Keratinocyte (primary cell): ENCODE data around the gene IFT52. TPM values are rescaled to one million over a fixed set of nuclear protein-coding genes. Genes with fewer than 3 reads are reported as not detected.

Experiments used
- DNase-seq: peaks from one replicate; pipeline ENCODE4 v3.0.0-alpha.2; 2011; ENCODE audit warnings: low read depth, missing footprints, low spot score
- FAIRE-seq: peaks from 2 replicates; lab custom pipeline; 2011; peaks lifted over from hg19 to GRCh38; lab: Jason Lieb, UNC
- H2AFZ ChIP-seq: 2 replicates; pipeline ENCODE4 v1.6.0; 2012; ENCODE audit warnings: low read length, control low read depth, inconsistent platforms; ENCODE audit not compliant: control insufficient read depth
- H3K27ac ChIP-seq: 2 replicates; pipeline ENCODE4 v1.5.1; 2011; ENCODE audit warnings: low read length; ENCODE audit not compliant: control insufficient read depth, insufficient read depth
- H3K27me3 ChIP-seq: 3 replicates; pipeline ENCODE4 v1.6.0; 2011; ENCODE audit warnings: low read length; ENCODE audit not compliant: control insufficient read depth, insufficient read depth; ENCODE audit errors: extremely low read depth
- H3K36me3 ChIP-seq, 2 experiments: 2 replicates in 1 of 2; 3 replicates in 1 of 2; pipeline ENCODE4 v1.5.1; 2011; ENCODE audit warnings: low read length in 2 of 2, mild to moderate bottlenecking in 1 of 2; ENCODE audit not compliant: control insufficient read depth in 2 of 2, insufficient read depth in 2 of 2; ENCODE audit errors: extremely low read depth in 1 of 2
- H3K4me1 ChIP-seq: 3 replicates; pipeline ENCODE4 v1.5.1; 2011; ENCODE audit warnings: low read length; ENCODE audit not compliant: control insufficient read depth, insufficient read depth; ENCODE audit errors: extremely low read depth
- H3K4me2 ChIP-seq: 3 replicates; pipeline ENCODE4 v1.6.0; 2011; ENCODE audit warnings: low read depth, low read length; ENCODE audit not compliant: control insufficient read depth, insufficient read depth; ENCODE audit errors: extremely low read depth
- H3K4me3 ChIP-seq, 3 experiments: fragments of 200-600 bp in 1 of 3; sonication (generic) in 1 of 3; 2 replicates in 2 of 3; 3 replicates in 1 of 3; pipeline ENCODE4 v1.5.1; 2011 to 2016; ENCODE audit warnings: low read length in 3 of 3, mild to moderate bottlenecking in 3 of 3, control low read depth in 2 of 3, inconsistent platforms in 1 of 3, low read depth in 1 of 3, mixed read lengths in 1 of 3, mixed run types in 1 of 3, moderate library complexity in 1 of 3; ENCODE audit not compliant: control insufficient read depth in 2 of 3, insufficient read depth in 2 of 3; ENCODE audit errors: extremely low read depth in 1 of 3
- H3K79me2 ChIP-seq: 2 replicates; pipeline ENCODE4 v1.6.0; 2012; ENCODE audit warnings: low read length; ENCODE audit not compliant: control insufficient read depth, insufficient read depth
- H3K9ac ChIP-seq: 3 replicates; pipeline ENCODE4 v1.6.0; 2011; ENCODE audit warnings: low read length; ENCODE audit not compliant: control insufficient read depth, insufficient read depth; ENCODE audit errors: extremely low read depth
- H3K9me1 ChIP-seq: 3 replicates; pipeline ENCODE4 v1.6.0; 2011; ENCODE audit warnings: low read length; ENCODE audit not compliant: control insufficient read depth, insufficient read depth; ENCODE audit errors: extremely low read depth
- H3K9me3 ChIP-seq: 2 replicates; pipeline ENCODE4 v1.5.1; 2012; ENCODE audit warnings: low read depth, low read length; ENCODE audit not compliant: control insufficient read depth
- H4K20me1 ChIP-seq: 3 replicates; pipeline ENCODE4 v1.6.0; 2011; ENCODE audit warnings: low read length; ENCODE audit not compliant: control insufficient read depth, insufficient read depth; ENCODE audit errors: extremely low read depth
- CTCF ChIP-seq, 3 experiments: IDR thresholded peaks in 1 of 3; conservative IDR thresholded peaks in 1 of 3; optimal IDR thresholded peaks in 1 of 3; 2 replicates in 2 of 3; 3 replicates in 1 of 3; pipeline versions ENCODE3 to v1.5.1; 2011; ENCODE audit warnings: low read length in 3 of 3, mild to moderate bottlenecking in 3 of 3, moderate library complexity in 2 of 3, control low read depth in 1 of 3, inconsistent platforms in 1 of 3; ENCODE audit not compliant: insufficient read depth in 2 of 3; ENCODE audit errors: extremely low read depth in 1 of 3
- EZH2 ChIP-seq: IDR thresholded peaks from one replicate; pipeline ENCODE4 v1.6.1; 2012; ENCODE audit warnings: inconsistent platforms, mild to moderate bottlenecking, low read length, moderate library complexity
- dilution Hi-C: fragments of 300-500 bp; cut with MboI; formaldehyde crosslinking; loops from one replicate; pipeline ENCODE4 v1.7.0; 2020; ENCODE audit warnings: low sequenced_read_pairs; ENCODE audit not compliant: extremely low pct_ligation_motif_present
- polyA plus RNA-seq, 5 experiments: library from polyadenylated mRNA; depleted of rRNA in 3 of 5; stranded (reverse) in 3 of 5; stranded (forward) in 1 of 5; unstranded in 1 of 5; fragments of >200 nt; gene quantifications; 1 replicate in 1 of 5; 2 replicates in 3 of 5; 3 replicates in 1 of 5; pipeline versions ENCODE4 v1.2.1 to v1.2.3, GENCODE V29; 2011 to 2012; ENCODE audit warnings: missing spikeins in 2 of 5, low read depth in 1 of 5, low replicate concordance in 1 of 5

IFT52 gene
- polyA plus RNA-seq, 1 donor (not counting 4 experiments of a cell fraction or from before 2014, with no cell fraction given): 22.8 TPM

GRCh38 chr20:43571771-43572170, 19.0 kb upstream of the IFT52 start:
- no peaks in the 10 kb centered on the region for H3K9me1 ChIP-seq
- DNase-seq: no peak
- H2AFZ ChIP-seq: no peak overlapping the region
- no peaks in the 10 kb centered on the region for H3K4me1 ChIP-seq
- dilution Hi-C loops: no loop called here
- H4K20me1 ChIP-seq: no peaks in the 10 kb centered on the region
- no peak overlapping the region for H3K27ac ChIP-seq
- H3K9ac ChIP-seq: no peak overlapping the region
- H3K4me3 ChIP-seq: no peak overlapping the region
- H3K79me2 ChIP-seq: no peaks in the 10 kb centered on the region
- peaks cover 3% of the 10 kb centered on the region for H3K27me3 ChIP-seq
- TF ChIP-seq EZH2: no peak
- TF ChIP-seq CTCF (optimal IDR thresholded peaks at IDR 0.05 in 1 of 3, IDR thresholded peaks at IDR 0.05 in 1 of 3, conservative IDR thresholded peaks at IDR 0.05 in 1 of 3; ENCODE audit: extremely low read depth in 1 of 3, insufficient read depth in 2 of 3, low read length in 3 of 3): no peak
- no peaks in the 10 kb centered on the region for H3K9me3 ChIP-seq
- H3K4me2 ChIP-seq: no peak overlapping the region
- no peak for FAIRE-seq
- no peaks in the 10 kb centered on the region for H3K36me3 ChIP-seq

GRCh38 chr20:43572891-43573290, 17.8 kb upstream of the IFT52 start:
- Histone ChIP-seq H3K9ac (no peak overlapping the region), H3K4me3 (no peak overlapping the region), H3K4me2 (no peak overlapping the region), H3K79me2 (no peaks in the 10 kb centered on the region), H3K4me1 (no peaks in the 10 kb centered on the region), H3K9me3 (no peaks in the 10 kb centered on the region), H3K27ac (no peak overlapping the region), H2AFZ (no peak overlapping the region), H3K9me1 (no peaks in the 10 kb centered on the region), H3K27me3 (no peaks in the 10 kb centered on the region), H3K36me3 (no peaks in the 10 kb centered on the region), H4K20me1 (no peaks in the 10 kb centered on the region)
- TF ChIP-seq EZH2 (no peak), CTCF (optimal IDR thresholded peaks at IDR 0.05 in 1 of 3, IDR thresholded peaks at IDR 0.05 in 1 of 3, conservative IDR thresholded peaks at IDR 0.05 in 1 of 3; ENCODE audit: extremely low read depth in 1 of 3, insufficient read depth in 2 of 3, low read length in 3 of 3) (no peak)
- dilution Hi-C loops: no loop called here
- FAIRE-seq (no peak), DNase-seq (no peak)
